Measurements from ENCODE around the gene TSPAN3.

Gene TSPAN3

DNA sequence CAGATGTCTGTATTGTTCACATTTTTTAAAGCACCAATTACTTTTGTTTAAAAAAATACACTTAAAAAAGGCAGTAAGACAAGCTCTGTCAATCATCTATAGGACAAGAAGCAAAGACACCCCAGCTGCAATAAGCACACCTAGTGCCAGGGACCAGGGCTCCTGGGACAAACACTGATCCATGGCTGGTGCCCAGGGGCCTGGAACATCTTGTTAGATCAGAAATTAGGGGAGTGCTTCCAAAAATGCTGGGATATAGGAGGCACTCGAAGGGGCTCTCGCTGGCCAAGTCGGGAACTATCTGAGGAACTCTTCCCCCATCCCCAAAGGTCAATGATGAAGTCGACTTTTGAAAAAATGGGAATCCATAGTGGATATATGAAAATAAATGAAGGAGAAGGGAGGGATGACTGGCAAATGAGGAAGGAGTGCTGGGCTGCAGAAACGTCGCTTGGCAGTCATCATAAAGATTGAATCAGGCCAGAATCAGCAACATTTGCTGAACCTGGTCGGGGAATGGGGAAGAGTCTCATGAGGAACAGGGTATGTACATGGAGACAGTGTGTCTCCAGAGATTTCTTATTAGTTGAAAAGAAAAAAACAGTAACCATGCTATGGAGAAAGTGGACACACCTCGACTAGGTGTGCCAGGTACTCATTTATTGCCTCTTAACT lies 28.5 kb downstream of the TSPAN3 start:
- in situ Hi-C loops (cut with HindIII; ENCODE audit: low pct_unique_long_range_greater_than_20kb, low sequenced_read_pairs), result no loop called here
- TF ChIP-seq JUND (IDR thresholded peaks at IDR 0.05; ENCODE audit: low read depth), result no peak

DNA sequence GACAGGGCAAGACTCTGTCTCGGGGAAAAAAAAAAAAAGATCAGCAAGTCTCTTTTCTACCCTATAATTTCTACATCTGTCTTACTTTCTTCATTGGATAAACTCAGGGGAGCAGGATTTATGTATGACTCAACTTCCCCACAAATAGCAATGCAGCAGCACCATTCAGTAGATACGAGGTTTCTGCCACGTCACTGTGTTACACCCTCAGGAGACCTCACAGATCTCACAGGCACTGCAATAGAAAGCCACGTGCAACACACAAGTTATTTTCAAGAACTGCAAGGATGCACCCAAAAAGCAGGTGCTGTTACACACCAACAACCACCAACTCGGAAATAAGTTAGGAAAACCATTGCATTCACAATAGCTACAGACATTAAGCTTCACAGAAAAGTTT lies 30.2 kb downstream of the TSPAN3 start:
- TF ChIP-seq JUND (IDR thresholded peaks at IDR 0.05; ENCODE audit: low read depth), result no peak
- DNase-seq (ENCODE audit: low read depth in 1 of 2, low spot score in 1 of 2), result no peak
- in situ Hi-C loops (cut with HindIII; ENCODE audit: low pct_unique_long_range_greater_than_20kb, low sequenced_read_pairs), result no loop called here

More for the DNA sequence above, 28.5 kb downstream of the TSPAN3 start:
- no peak for DNase-seq (ENCODE audit: low read depth in 1 of 2, low spot score in 1 of 2)

DNA sequence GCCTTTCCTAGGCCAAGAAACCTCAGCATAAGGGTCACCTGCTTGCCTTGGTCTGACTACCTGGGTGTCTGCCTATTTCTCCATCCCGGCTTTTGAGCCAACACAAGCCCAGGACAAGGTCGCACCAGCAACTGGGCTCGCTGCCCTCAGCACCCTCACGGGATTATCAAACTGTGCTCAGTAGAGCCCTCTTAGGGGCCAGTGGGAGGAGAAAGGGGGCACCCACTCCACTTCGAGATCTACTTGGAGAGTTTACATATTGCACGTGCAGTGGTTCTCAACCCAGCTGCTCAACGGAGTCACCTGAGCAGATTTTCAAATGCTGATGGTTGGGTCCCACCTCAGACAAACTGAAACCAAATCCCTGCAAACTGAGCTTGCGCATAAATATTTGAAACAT lies 31.1 kb downstream of the TSPAN3 start:
- DNase-seq (ENCODE audit: low read depth in 1 of 2, low spot score in 1 of 2), result no peak
- in situ Hi-C loops (cut with HindIII; ENCODE audit: low pct_unique_long_range_greater_than_20kb, low sequenced_read_pairs), result no loop called here
- TF ChIP-seq JUND (IDR thresholded peaks at IDR 0.05; ENCODE audit: low read depth), result no peak

DNA sequence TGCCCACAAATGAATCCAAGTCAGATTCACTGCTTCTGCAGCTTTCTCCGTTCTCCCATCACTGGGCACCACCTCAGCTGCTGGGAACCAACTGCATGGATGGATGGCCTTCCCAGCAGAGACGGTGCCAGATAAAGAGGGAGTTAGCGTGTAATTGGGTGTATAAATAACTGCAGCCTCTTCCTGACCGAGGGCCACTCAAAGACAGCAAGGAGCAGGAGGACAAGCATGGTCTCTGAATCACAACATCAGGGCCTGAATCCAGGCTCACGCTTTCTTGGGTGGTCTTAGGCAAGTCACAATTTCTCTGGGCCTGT lies 31.7 kb downstream of the TSPAN3 start:
- no peak for DNase-seq (ENCODE audit: low read depth in 1 of 2, low spot score in 1 of 2)
- no peak for TF ChIP-seq JUND (IDR thresholded peaks at IDR 0.05; ENCODE audit: low read depth)
- in situ Hi-C loops (cut with HindIII; ENCODE audit: low pct_unique_long_range_greater_than_20kb, low sequenced_read_pairs), result no loop called here

DNA sequence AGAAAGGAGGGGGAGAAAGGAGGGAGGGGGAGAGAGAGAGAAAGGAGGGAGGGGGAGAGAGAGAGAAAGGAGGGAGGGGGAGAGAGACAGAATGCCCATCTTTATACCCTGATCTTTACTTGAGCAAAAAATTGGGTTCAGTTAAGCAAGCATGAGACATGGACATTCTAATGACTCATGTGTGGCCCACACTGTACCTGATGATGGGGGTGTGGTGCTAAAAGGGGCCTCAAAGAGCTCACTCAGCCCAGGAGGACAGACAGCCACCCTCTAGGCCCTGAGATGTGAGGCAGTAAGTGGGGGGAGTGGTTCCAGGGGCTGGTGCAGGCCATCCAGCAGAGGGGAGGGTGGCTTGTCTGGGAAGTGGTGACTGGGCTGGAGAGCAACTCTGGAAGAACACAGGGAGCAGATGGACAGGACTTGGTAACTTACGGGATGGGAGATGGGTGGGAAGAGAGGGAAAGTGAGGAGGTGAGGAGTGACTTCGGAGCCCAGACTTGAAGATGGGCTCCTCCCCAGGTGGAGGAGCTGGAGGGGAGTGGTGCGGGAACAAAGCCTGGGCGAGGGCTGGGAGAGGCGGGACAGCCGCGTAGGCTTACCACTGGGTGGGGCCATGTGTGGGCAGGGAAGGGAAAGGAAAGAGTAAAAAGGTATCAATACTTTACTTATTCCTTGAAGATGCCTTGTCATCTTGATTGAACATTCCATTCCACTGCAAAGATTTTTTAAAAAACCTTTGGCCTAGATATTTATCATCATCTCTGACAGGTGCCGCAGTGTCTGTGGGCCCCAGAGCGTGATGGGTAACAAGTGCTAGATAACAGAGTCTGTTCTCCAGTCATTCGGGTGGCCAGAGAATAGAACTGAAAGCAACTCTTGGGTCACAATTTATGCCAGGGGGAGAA lies 32.3 kb downstream of the TSPAN3 start:
- in situ Hi-C loops (cut with HindIII; ENCODE audit: low pct_unique_long_range_greater_than_20kb, low sequenced_read_pairs), result no loop called here
- DNase-seq (ENCODE audit: low read depth in 1 of 2, low spot score in 1 of 2), result no peak

DNA sequence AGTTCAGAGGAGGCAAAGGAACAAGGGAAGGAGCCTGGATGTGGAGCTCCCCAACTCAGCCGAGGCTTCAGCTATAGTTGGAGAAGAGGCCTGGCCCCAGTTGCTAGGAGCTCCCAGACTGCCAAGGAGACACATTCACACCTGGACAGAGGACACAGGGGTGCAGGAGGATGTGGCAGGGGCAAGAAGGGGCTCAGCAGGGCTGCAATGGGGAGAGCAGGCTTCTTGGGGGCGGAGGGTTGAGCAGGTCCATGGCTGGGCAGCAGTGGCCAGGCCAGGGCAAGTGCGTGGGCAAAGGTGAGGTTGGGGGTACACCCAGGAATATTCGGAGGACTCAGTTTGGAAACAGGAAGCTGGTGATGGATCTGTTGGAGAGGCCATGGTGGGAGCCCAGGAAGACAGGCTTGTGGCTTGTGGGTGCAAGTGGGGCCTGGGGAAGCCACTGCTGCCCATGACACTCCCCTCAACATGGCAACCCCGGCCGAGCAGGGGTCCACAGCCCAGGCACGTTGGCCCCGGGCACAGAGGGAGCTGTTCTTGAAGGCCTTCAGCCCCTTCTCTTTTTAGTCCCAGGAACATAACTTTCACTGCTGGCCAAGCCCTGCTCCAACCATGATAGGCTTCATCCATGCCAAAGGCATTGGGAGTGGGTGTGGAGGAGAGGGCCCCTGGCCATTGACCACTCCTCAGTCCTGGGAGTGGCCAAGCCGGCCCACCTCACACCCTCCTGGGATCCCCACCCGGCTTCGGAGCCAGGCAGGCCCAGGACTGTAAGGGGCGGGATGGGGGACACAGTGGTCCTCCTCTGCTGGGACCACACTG lies 33.3 kb downstream of the TSPAN3 start:
- DNase-seq (ENCODE audit: low read depth in 1 of 2, low spot score in 1 of 2), result no peak
- in situ Hi-C loops (cut with HindIII; ENCODE audit: low pct_unique_long_range_greater_than_20kb, low sequenced_read_pairs), result no loop called here
- TF ChIP-seq JUND (IDR thresholded peaks at IDR 0.05; ENCODE audit: low read depth), result no peak

More for the DNA sequence above, 32.3 kb downstream of the TSPAN3 start:
- TF ChIP-seq JUND (IDR thresholded peaks at IDR 0.05; ENCODE audit: low read depth), result no peak

DNA sequence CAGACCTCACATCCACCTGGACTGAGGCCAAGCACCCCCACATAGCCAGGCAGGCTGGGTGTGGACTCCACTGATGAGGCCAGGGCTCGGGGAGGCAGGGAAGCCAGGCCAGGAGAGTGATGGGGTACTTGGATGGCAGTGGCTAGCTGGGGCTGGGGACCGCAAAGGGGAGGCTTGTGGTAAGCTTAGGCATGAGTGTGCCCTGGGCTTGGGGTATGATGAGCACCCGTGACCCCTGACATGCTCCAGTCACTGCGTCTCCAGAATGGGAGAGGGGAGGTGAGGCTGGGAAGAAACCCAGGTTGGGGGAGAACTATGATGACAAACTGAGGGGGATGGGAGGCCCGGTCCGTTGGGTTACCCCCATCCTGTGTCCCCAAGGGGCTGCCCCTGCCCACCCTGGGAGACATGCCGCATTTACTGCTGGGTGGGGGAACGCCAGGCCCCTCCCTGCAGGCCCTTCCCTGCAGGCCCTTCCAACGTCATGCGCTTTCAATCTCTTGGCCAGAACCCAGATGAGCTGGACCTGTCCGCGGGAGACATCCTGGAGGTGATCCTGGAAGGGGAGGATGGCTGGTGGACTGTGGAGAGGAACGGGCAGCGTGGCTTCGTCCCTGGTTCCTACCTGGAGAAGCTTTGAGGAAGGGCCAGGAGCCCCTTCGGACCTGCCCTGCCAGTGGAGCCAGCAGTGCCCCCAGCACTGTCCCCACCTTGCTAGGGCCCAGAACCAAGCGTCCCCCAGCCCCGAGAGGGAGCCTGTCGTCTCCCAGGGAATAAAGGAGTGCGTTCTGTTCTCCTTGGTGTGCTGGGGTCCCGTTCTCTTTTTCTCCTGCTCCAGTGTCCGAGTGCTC lies 34.1 kb downstream of the TSPAN3 start:
- DNase-seq (ENCODE audit: low read depth in 1 of 2, low spot score in 1 of 2), result no peak
- in situ Hi-C loops (cut with HindIII; ENCODE audit: low pct_unique_long_range_greater_than_20kb, low sequenced_read_pairs), result no loop called here
- TF ChIP-seq JUND (IDR thresholded peaks at IDR 0.05; ENCODE audit: low read depth), result no peak

DNA sequence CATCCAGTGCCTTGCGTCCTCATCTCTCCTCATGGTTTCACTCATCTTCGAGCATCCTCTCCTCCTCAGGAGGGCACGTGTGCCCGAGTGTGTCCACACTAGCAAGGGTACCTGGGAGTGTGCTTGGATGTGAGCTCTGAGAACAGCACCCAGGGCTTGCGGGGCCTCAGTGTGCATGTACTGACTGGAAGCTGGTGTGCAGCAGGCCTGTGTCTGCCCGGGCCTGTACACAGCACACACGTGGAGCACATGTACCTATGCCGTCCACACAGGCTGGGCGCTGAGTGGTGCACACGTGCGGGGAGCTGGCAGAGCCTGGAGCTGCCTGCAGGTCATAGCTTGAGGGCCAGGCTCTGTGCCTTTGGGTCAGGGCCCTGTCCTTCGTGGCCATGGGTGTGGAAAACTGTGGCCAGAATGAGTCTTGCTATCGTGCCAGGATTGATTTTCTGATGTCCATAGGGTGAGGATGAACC lies 34.9 kb downstream of the TSPAN3 start:
- no peak for TF ChIP-seq JUND (IDR thresholded peaks at IDR 0.05; ENCODE audit: low read depth)
- no peak for DNase-seq (ENCODE audit: low read depth in 1 of 2, low spot score in 1 of 2)
- in situ Hi-C loops (cut with HindIII; ENCODE audit: low pct_unique_long_range_greater_than_20kb, low sequenced_read_pairs), result no loop called here

DNA sequence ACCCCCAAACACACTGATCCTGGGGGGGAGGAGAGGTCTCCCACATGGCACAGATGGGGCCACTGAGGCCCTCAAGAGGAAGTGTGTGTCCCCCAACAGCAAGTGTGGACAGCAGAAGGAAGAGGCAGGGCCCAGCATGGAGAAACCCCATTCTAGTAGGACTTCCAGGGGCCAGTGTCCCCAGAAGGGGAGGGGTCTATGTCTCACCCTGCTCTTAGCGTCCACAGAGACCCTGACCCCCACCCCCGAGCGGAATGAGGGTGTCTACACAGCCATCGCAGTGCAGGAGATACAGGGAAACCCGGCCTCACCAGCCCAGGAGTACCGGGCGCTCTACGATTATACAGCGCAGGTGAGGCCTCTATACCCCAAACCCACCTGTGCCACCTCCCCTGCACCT lies 35.3 kb downstream of the TSPAN3 start:
- TF ChIP-seq JUND (IDR thresholded peaks at IDR 0.05; ENCODE audit: low read depth), result no peak
- no peak for DNase-seq (ENCODE audit: low read depth in 1 of 2, low spot score in 1 of 2)
- in situ Hi-C loops (cut with HindIII; ENCODE audit: low pct_unique_long_range_greater_than_20kb, low sequenced_read_pairs), result no loop called here

DNA sequence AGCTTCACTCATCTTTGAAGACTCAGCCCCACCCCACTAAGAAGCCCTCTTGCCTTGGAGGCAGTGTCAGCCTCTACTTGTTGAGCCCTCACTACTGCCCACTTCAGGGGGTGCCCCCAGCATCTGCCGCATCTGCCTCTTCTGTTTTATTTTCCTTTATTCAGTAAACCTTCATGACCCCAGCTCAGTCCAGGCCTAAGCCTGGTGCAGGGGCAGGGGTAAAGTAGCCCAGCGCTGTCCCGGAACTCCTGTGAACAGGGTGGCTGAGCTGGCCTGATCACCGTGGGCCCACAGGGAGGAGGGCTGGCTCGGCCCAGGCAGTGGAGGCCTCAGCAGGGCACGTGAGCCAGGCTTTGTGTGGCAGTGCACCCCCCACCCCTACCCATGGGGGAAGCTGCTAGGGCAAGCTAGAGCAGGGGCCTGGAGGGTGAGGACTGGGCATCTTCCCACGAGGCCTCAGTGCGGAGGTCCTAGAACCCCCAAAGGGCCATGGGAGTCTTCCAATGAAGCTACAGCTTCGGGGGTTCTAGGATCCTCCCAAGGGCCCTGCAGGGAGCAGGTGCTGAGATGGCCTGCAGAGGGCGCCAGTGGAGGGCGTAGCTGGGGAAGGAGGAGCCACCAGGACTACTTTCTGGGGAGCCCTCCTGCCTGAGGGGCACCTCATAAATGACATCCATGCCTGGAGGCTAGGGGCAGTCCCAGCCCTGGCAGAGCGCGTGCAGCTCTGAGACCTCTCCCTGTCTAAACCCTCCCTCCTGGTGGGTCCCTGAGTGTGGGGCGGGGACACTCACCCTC lies 36.0 kb downstream of the TSPAN3 start:
- in situ Hi-C loops (cut with HindIII; ENCODE audit: low pct_unique_long_range_greater_than_20kb, low sequenced_read_pairs), result no loop called here
- DNase-seq (ENCODE audit: low read depth in 1 of 2, low spot score in 1 of 2), result no peak

More for the DNA sequence above, 36.0 kb downstream of the TSPAN3 start:
- TF ChIP-seq JUND (IDR thresholded peaks at IDR 0.05; ENCODE audit: low read depth), result no peak

Measured in T47D (cell line).